ENCODE results near the gene ZYG11B. TPM values are rescaled to one million over a fixed set of nuclear protein-coding genes. Genes with fewer than 3 reads are reported as not detected.
"Not testable (repeated sequence)": the region's sequence is repeated elsewhere in the genome, so short reads cannot be mapped to it uniquely, and the experiment has no call there.

Gene ZYG11B
- polyA plus RNA-seq, 1 donor (not counting 4 experiments of a cell fraction or from before 2014, with no cell fraction given) = 13.4 TPM

GRCh38 chr1:52713590-52713989 lies 12.7 kb upstream of the ZYG11B start:
- Histone ChIP-seq H3K9me1 (ENCODE audit: control insufficient read depth, extremely low read depth, insufficient read depth, low read length) (no peaks in the 10 kb centered on the region), H3K9ac (ENCODE audit: control insufficient read depth, extremely low read depth, insufficient read depth, low read length) (no peak overlapping the region), H3K36me3 (ENCODE audit: control insufficient read depth in 2 of 2, extremely low read depth in 1 of 2, insufficient read depth in 2 of 2, low read length in 2 of 2) (no peaks in the 10 kb centered on the region), H3K27me3 (ENCODE audit: control insufficient read depth, extremely low read depth, insufficient read depth, low read length) (no peaks in the 10 kb centered on the region), H3K27ac (ENCODE audit: control insufficient read depth, insufficient read depth, low read length) (no peak overlapping the region), H4K20me1 (ENCODE audit: control insufficient read depth, extremely low read depth, insufficient read depth, low read length) (no peaks in the 10 kb centered on the region), H3K4me2 (ENCODE audit: control insufficient read depth, extremely low read depth, insufficient read depth, low read depth, low read length) (no peak overlapping the region), H2AFZ (ENCODE audit: control insufficient read depth, low read length) (no peak overlapping the region), H3K79me2 (ENCODE audit: control insufficient read depth, insufficient read depth, low read length) (no peaks in the 10 kb centered on the region), H3K9me3 (ENCODE audit: control insufficient read depth, low read depth, low read length) (no peaks in the 10 kb centered on the region), H3K4me1 (ENCODE audit: control insufficient read depth, extremely low read depth, insufficient read depth, low read length) (no peaks in the 10 kb centered on the region), H3K4me3 (ENCODE audit: control insufficient read depth in 2 of 3, extremely low read depth in 1 of 3, insufficient read depth in 2 of 3, low read depth in 1 of 3, low read length in 3 of 3) (no peak overlapping the region)
- no peak for TF ChIP-seq EZH2 (IDR thresholded peaks at IDR 0.05; ENCODE audit: low read length)
- TF ChIP-seq, protein P1, sequence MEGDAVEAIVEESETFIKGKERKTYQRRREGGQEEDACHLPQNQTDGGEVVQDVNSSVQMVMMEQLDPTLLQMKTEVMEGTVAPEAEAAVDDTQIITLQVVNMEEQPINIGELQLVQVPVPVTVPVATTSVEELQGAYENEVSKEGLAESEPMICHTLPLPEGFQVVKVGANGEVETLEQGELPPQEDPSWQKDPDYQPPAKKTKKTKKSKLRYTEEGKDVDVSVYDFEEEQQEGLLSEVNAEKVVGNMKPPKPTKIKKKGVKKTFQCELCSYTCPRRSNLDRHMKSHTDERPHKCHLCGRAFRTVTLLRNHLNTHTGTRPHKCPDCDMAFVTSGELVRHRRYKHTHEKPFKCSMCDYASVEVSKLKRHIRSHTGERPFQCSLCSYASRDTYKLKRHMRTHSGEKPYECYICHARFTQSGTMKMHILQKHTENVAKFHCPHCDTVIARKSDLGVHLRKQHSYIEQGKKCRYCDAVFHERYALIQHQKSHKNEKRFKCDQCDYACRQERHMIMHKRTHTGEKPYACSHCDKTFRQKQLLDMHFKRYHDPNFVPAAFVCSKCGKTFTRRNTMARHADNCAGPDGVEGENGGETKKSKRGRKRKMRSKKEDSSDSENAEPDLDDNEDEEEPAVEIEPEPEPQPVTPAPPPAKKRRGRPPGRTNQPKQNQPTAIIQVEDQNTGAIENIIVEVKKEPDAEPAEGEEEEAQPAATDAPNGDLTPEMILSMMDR (optimal IDR thresholded peaks at IDR 0.05 in 1 of 3, IDR thresholded peaks at IDR 0.05 in 1 of 3, conservative IDR thresholded peaks at IDR 0.05 in 1 of 3; ENCODE audit: extremely low read depth in 1 of 3, insufficient read depth in 2 of 3, low read length in 3 of 3) = no peak
- dilution Hi-C loops (cut with MboI; ENCODE audit: extremely low pct_ligation_motif_present, low sequenced_read_pairs) = no loop called here
- FAIRE-seq (no peak), DNase-seq (ENCODE audit: low read depth, low spot score) (no peak)

DNA sequence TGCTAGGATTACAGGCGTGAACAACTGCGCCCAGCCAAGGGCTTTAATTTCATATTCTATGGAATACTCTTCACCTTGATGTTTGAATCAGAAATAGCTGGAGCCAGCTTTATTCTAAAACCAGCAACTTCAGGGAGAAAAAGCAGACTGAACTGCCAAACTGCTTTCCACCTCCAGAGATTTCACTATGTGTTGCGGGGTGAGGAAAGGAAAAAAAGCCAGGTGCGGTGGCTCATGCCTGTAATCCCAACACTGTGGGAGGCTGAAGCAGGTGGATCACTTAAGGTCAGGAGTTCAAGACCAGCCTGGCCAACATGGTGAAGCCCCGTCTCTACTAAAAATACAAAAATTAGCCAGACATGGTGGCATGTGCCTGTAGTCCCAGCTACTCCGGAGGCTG lies 11.0 kb upstream of the ZYG11B start:
- H3K27ac ChIP-seq (ENCODE audit: control insufficient read depth, insufficient read depth, low read length); dilution Hi-C loops (cut with MboI; ENCODE audit: extremely low pct_ligation_motif_present, low sequenced_read_pairs); H4K20me1 ChIP-seq (ENCODE audit: control insufficient read depth, extremely low read depth, insufficient read depth, low read length); H3K4me3 ChIP-seq (ENCODE audit: control insufficient read depth in 2 of 3, extremely low read depth in 1 of 3, insufficient read depth in 2 of 3, low read depth in 1 of 3, low read length in 3 of 3); H3K9me1 ChIP-seq (ENCODE audit: control insufficient read depth, extremely low read depth, insufficient read depth, low read length); H3K27me3 ChIP-seq (ENCODE audit: control insufficient read depth, extremely low read depth, insufficient read depth, low read length); H3K4me1 ChIP-seq (ENCODE audit: control insufficient read depth, extremely low read depth, insufficient read depth, low read length); H3K9ac ChIP-seq (ENCODE audit: control insufficient read depth, extremely low read depth, insufficient read depth, low read length); H3K36me3 ChIP-seq (ENCODE audit: control insufficient read depth in 2 of 2, extremely low read depth in 1 of 2, insufficient read depth in 2 of 2, low read length in 2 of 2); H3K9me3 ChIP-seq (ENCODE audit: control insufficient read depth, low read depth, low read length); DNase-seq (ENCODE audit: low read depth, low spot score); H2AFZ ChIP-seq (ENCODE audit: control insufficient read depth, low read length); H3K4me2 ChIP-seq (ENCODE audit: control insufficient read depth, extremely low read depth, insufficient read depth, low read depth, low read length); H3K79me2 ChIP-seq (ENCODE audit: control insufficient read depth, insufficient read depth, low read length); FAIRE-seq: not testable (repeated sequence)

DNA sequence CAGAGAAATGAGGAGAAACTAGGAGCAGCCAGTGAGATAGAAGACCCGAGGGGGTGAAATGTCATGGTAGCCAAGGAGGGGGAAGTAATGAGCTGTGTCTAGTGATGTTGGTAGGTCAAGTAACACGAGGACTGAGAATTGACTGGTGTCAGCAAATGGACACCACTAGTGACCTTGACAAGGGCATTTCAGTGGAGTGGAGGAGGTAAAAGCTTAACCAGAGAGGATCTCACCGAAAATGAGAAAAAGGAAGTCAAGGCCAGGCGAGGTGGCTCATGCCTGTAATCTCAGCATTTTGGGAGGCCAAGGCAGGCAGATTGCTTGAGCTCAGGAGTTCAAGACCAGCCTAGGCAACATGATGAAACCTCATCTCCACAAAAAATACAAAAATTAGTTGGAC lies 3.0 kb upstream of the ZYG11B start:
- Histone ChIP-seq H3K4me1 (ENCODE audit: control insufficient read depth, extremely low read depth, insufficient read depth, low read length) (peaks cover 8% of the 10 kb centered on the region), H3K4me3 (ENCODE audit: control insufficient read depth in 2 of 3, extremely low read depth in 1 of 3, insufficient read depth in 2 of 3, low read depth in 1 of 3, low read length in 3 of 3) (no peak overlapping the region), H2AFZ (ENCODE audit: control insufficient read depth, low read length) (no peak overlapping the region), H4K20me1 (ENCODE audit: control insufficient read depth, extremely low read depth, insufficient read depth, low read length) (no peaks in the 10 kb centered on the region), H3K27me3 (ENCODE audit: control insufficient read depth, extremely low read depth, insufficient read depth, low read length) (no peaks in the 10 kb centered on the region), H3K9me3 (ENCODE audit: control insufficient read depth, low read depth, low read length) (no peaks in the 10 kb centered on the region), H3K79me2 (ENCODE audit: control insufficient read depth, insufficient read depth, low read length) (peaks cover 11% of the 10 kb centered on the region), H3K9me1 (ENCODE audit: control insufficient read depth, extremely low read depth, insufficient read depth, low read length) (no peaks in the 10 kb centered on the region), H3K4me2 (ENCODE audit: control insufficient read depth, extremely low read depth, insufficient read depth, low read depth, low read length) (no peak overlapping the region), H3K36me3 (ENCODE audit: control insufficient read depth in 2 of 2, extremely low read depth in 1 of 2, insufficient read depth in 2 of 2, low read length in 2 of 2) (no peaks in the 10 kb centered on the region), H3K9ac (ENCODE audit: control insufficient read depth, extremely low read depth, insufficient read depth, low read length) (no peak overlapping the region), H3K27ac (ENCODE audit: control insufficient read depth, insufficient read depth, low read length) (no peak overlapping the region)
- FAIRE-seq = no peak
- dilution Hi-C loops (cut with MboI; ENCODE audit: extremely low pct_ligation_motif_present, low sequenced_read_pairs) = no loop called here
- TF ChIP-seq, protein P1 (optimal IDR thresholded peaks at IDR 0.05 in 1 of 3, IDR thresholded peaks at IDR 0.05 in 1 of 3, conservative IDR thresholded peaks at IDR 0.05 in 1 of 3; ENCODE audit: extremely low read depth in 1 of 3, insufficient read depth in 2 of 3, low read length in 3 of 3) = no peak
- no peak for TF ChIP-seq EZH2 (IDR thresholded peaks at IDR 0.05; ENCODE audit: low read length)
- DNase-seq (ENCODE audit: low read depth, low spot score) = no peak

Measured in keratinocyte (primary cell).